ENCODE results near the gene WRAP53. TPM values are rescaled to one million over a fixed set of nuclear protein-coding genes. Genes with fewer than 3 reads are reported as not detected.

WRAP53 gene
- total RNA-seq, 1 donor from 2014 or later, result 22.1 TPM

GRCh38 chr17:7721612-7722011 lies 33.3 kb downstream of the WRAP53 start:
- DNase-seq (ENCODE audit: extremely low spot score, unreplicated experiment), result no peak
- H3K27me3 Mint-ChIP-seq, result peaks cover 47% of the 10 kb centered on the region
- H3K4me1 Mint-ChIP-seq (ENCODE audit: unreplicated experiment), result peaks cover 13% of the 10 kb centered on the region
- no peak overlapping the region for H3K27ac Mint-ChIP-seq
- no peaks in the 10 kb centered on the region for H3K36me3 Mint-ChIP-seq
- TF ChIP-seq CTCF (conservative IDR thresholded peaks at IDR 0.05), result no peak
- no peak overlapping the region for H3K4me3 Mint-ChIP-seq
- no peaks in the 10 kb centered on the region for H3K9me3 Mint-ChIP-seq

- Mint-ChIP-seq H3K4me3 (no peak overlapping the region), H3K27ac (no peak overlapping the region), H3K36me3 (no peaks in the 10 kb centered on the region), H3K4me1 (ENCODE audit: unreplicated experiment) (no peaks in the 10 kb centered on the region), H3K27me3 (peaks cover 12% of the 10 kb centered on the region), H3K9me3 (no peaks in the 10 kb centered on the region)
- DNase-seq (ENCODE audit: extremely low spot score, unreplicated experiment), result no peak
- TF ChIP-seq CTCF (conservative IDR thresholded peaks at IDR 0.05), result no peak
Observed at GRCh38 chr17:7727886-7728285, 39.6 kb downstream of the WRAP53 start.

GRCh38 chr17:7729816-7730215 lies 41.5 kb downstream of the WRAP53 start:
- H3K4me3 Mint-ChIP-seq, result no peak overlapping the region
- no peak for TF ChIP-seq CTCF (conservative IDR thresholded peaks at IDR 0.05)
- H3K27ac Mint-ChIP-seq, result no peak overlapping the region
- H3K36me3 Mint-ChIP-seq, result no peaks in the 10 kb centered on the region
- H3K27me3 Mint-ChIP-seq, result peaks cover 17% of the 10 kb centered on the region
- DNase-seq (ENCODE audit: extremely low spot score, unreplicated experiment), result no peak
- no peaks in the 10 kb centered on the region for H3K9me3 Mint-ChIP-seq
- no peaks in the 10 kb centered on the region for H3K4me1 Mint-ChIP-seq (ENCODE audit: unreplicated experiment)

GRCh38 chr17:7732981-7733539 lies 44.8 kb downstream of the WRAP53 start:
- Mint-ChIP-seq H3K9me3 (no peaks in the 10 kb centered on the region), H3K27ac (no peak overlapping the region), H3K4me1 (ENCODE audit: unreplicated experiment) (no peaks in the 10 kb centered on the region), H3K4me3 (no peak overlapping the region), H3K36me3 (no peaks in the 10 kb centered on the region), H3K27me3 (peaks cover 32% of the 10 kb centered on the region)
- no peak for TF ChIP-seq CTCF (conservative IDR thresholded peaks at IDR 0.05)
- DNase-seq (ENCODE audit: extremely low spot score, unreplicated experiment), result no peak

GRCh38 chr17:7737601-7738000 lies 49.3 kb downstream of the WRAP53 start:
- DNase-seq (ENCODE audit: extremely low spot score, unreplicated experiment), result no peak
- H3K4me1 Mint-ChIP-seq (ENCODE audit: unreplicated experiment), result no peaks in the 10 kb centered on the region
- no peak overlapping the region for H3K27ac Mint-ChIP-seq
- H3K4me3 Mint-ChIP-seq, result no peak overlapping the region
- H3K27me3 Mint-ChIP-seq, result peaks cover 50% of the 10 kb centered on the region
- no peaks in the 10 kb centered on the region for H3K36me3 Mint-ChIP-seq
- TF ChIP-seq CTCF (conservative IDR thresholded peaks at IDR 0.05), result no peak
- no peaks in the 10 kb centered on the region for H3K9me3 Mint-ChIP-seq

- H3K4me3 Mint-ChIP-seq, result no peak overlapping the region
- H3K27ac Mint-ChIP-seq, result no peak overlapping the region
- no peak for DNase-seq (ENCODE audit: extremely low spot score, unreplicated experiment)
- no peaks in the 10 kb centered on the region for H3K36me3 Mint-ChIP-seq
- H3K9me3 Mint-ChIP-seq, result no peaks in the 10 kb centered on the region
- peaks cover 37% of the 10 kb centered on the region for H3K27me3 Mint-ChIP-seq
- H3K4me1 Mint-ChIP-seq (ENCODE audit: unreplicated experiment), result no peaks in the 10 kb centered on the region
- no peak for TF ChIP-seq CTCF (conservative IDR thresholded peaks at IDR 0.05)
Observed at GRCh38 chr17:7739746-7740145, 51.5 kb downstream of the WRAP53 start.
